IPS DF 19.7 (cell line): ENCODE data around the gene FREM1.

Experiments used
- DNase-seq: peaks from one replicate; pipeline ENCODE4 v3.0.0-alpha.2; 2013; ENCODE audit warnings: low read depth, low spot score

Gene FREM1

GRCh38 chr9:14704281-14704680 lies 205.9 kb downstream of the FREM1 start:
- no peak for DNase-seq

GRCh38 chr9:14702200-14702720 lies 208.0 kb downstream of the FREM1 start:
- no peak for DNase-seq

GRCh38 chr9:14693251-14693861 lies 216.9 kb downstream of the FREM1 start, which contains the start of gene ZDHHC21:
Gene ZDHHC21, minus strand, starts transcription at chr9:14693432. Its CDS starts 19,092 bp downstream, at chr9:14674340.
- DNase-seq: peak; percentile 7

GRCh38 chr9:14692470-14693250 lies 217.6 kb downstream of the FREM1 start:
- DNase-seq: no peak

- DNase-seq: no peak
Measured at GRCh38 chr9:14690948-14691730, 219.1 kb downstream of the FREM1 start.

- no peak for DNase-seq
Measured at GRCh38 chr9:14687042-14687719, 223.0 kb downstream of the FREM1 start.

- DNase-seq: no peak
Measured at GRCh38 chr9:14686168-14686567, 224.1 kb downstream of the FREM1 start.
